GM18505 (cell line): ENCODE measurements around the gene TRIP13.
"Not testable (repeated sequence)": the region's sequence is repeated elsewhere in the genome, so short reads cannot be mapped to it uniquely, and the experiment has no call there.

Experiments used
- ATAC-seq: cut with Tn5 transposase; IDR thresholded peaks from one replicate; pipeline ENCODE4 v1.9.1; 2021; ENCODE audit not compliant: unreplicated experiment
- POLR2A ChIP-seq: IDR thresholded peaks from 4 replicates; pipeline ENCODE4 v1.6.1; 2011; ENCODE audit warnings: borderline replicate concordance; ENCODE audit not compliant: insufficient read depth, insufficient read length; ENCODE audit errors: extremely low read depth

TRIP13 gene

DNA sequence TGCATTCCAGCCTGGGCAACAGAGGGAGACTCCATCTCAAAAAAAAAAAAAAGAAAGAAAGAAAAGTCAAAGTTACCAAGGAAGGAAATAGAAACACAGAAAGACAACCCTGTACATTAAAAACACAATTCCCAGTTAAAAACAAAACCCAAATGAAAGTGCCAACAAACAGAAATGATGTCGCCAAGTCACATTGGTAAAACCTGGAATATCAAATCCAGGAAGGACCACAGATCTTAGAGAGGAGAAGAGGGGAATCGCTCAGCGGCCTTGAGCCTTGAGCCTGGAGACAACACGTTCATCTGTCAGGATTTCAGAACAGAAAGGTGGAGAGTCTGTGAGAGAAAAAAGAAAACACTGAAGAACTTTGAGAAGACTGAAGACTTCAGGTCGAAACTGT, 40.7 kb upstream of the TRIP13 start:
- no peak for TF ChIP-seq POLR2A
- ATAC-seq, result no peak

DNA sequence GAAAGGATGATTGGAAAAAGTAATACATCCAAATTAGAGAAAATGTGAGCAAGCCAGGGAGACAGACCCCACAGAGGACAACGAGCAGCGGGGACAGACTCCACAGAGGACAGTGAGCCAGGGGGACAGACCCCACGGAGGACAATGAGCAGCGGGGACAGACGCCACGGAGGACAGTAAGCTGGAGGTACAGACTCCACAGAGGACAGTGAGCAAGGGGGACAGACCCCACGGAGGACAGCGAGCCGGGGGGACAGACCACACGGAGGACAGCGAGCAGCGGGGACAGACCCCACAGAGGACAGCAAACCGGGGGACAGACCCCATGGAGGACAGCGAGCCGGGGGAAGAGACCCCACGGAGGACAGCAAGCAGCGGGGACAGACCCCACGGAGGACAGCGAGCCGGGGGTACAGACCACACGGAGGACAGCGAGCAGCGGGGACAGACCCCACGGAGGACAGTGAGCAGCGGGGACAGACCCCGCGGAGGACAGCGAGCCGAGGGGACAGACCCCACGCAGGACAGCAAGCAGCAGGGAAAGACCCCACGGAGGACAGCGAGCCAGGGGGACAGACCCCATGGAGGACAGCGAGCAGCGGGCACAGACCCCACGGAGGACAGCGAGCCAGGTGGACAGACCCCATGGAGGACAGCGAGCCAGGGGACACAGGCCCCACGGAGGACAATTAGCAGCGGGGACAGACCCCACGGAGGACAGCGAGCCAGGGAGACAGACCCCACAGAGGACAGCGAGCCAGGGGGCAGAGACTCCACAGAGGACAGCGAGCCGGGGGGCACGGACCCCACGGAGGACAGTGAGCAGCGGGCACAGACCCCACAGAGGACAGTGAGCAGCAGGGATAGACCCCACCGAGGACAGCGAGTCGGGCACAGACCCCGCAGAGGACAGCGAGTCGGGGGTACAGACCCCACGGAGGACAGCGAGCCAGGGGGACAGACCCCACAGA, 40.0 kb upstream of the TRIP13 start:
- TF ChIP-seq POLR2A, result no peak
- no peak for ATAC-seq

DNA sequence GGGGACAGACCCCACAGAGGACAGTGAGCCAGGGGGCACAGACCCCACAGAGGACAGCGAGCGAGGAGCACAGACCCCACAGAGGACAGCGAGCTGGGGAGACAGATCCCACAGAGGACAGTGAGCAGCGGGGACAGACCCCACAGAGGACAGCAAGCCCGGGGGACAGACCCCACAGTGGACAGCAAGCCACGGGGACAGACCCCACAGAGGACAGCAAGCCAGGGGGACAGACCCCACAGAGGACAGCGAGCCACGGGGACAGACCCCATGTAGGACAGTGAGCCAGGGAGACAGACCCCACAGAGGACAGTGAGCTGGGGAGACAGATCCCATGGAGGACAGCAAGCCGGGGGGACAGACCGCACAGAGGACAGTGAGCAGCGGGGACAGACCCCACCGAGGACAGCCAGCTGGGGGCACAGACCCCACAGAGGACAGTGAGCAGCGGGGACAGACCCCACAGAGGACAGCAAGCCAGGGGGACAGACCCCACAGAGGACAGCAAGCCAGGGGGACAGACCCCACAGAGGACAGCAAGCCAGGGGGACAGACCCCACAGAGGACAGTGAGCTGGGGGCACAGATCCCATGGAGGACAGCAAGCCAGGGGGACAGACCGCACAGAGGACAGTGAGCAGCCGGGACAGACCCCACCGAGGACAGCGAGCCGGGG, 39.1 kb upstream of the TRIP13 start:
- not testable (repeated sequence) for ATAC-seq

DNA sequence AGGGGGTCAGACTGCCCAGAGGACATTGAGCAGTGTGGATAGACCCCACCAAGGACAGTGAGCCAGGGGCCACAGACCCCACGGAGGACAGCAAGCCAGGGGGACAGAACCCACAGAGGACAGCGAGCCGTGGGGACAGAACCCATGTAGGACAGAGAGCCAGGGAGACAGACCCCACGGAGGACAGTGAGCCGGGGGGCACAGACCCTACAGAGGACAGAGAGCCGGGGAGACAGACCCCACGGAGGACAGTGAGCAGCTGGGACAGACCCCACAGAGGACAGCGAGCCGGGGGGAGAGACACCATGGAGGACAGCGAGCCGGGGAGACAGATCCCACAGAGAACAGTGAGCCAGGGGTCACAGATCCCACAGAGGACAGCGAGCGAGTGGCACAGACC, 38.5 kb upstream of the TRIP13 start:
- ATAC-seq, result no peak
- TF ChIP-seq POLR2A, result no peak

DNA sequence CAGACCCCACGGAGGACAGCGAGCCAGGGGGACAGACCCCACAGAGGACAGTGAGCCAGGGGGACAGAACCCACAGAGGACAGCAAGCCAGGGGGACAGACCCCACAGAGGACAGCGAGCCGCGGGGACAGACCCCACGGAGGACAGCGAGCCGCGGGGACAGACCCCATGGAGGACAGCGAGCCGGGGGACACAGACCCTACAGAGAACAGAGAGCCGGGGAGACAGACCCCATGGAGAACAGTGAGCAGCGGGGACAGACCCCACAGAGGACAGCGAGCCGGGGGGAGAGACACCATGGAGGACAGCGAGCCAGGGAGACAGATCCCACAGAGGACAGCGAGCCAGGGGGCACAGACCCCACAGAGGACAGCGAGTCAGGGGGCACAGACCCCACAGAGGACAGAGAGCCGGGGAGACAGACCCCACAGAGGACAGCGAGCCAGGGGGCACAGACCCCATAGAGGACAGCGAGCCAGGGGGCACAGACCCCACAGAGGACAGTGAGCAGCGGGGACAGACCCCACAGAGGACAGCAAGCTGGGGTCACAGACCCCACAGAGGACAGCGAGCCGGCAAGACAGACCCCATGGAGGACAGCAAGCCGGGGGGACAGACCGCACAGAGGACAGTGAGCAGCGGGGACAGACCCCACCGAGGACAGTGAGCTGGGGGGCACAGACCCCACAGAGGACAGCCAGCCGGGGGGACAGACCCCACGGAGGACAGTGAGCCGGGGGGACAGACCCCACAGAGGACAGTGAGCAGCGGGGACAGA, 37.5 kb upstream of the TRIP13 start:
- no peak for ATAC-seq
- TF ChIP-seq POLR2A, result no peak

DNA sequence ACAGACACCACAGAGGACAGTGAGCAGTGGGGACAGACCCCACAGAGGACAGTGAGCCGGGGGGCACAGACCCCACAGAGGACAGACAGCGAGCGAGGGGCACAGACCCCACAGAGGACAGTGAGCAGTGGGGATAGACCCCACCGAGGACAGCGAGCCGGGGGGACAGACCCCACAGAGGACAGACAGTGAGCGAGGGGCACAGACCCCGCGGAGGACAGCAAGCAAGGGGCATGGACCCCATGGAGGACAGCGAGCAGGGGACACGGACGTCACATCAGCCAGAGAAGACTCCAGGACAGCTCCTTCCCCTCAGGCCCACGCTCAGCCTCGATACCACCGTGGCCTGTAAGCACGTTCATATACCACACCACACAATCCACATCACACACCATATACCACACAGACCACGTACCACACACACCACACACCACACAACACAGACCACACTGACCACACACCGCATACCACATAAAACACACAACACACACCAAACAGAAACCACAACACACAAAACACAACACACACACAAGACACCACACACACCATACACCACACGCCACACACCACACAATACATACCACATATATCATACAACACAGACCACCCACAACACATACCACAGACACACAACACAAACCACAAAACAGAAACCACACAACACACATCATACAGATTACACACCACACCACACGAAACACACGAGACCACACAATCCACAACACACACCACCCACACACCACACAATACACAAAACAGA, 36.7 kb upstream of the TRIP13 start:
- TF ChIP-seq POLR2A, result no peak
- no peak for ATAC-seq

DNA sequence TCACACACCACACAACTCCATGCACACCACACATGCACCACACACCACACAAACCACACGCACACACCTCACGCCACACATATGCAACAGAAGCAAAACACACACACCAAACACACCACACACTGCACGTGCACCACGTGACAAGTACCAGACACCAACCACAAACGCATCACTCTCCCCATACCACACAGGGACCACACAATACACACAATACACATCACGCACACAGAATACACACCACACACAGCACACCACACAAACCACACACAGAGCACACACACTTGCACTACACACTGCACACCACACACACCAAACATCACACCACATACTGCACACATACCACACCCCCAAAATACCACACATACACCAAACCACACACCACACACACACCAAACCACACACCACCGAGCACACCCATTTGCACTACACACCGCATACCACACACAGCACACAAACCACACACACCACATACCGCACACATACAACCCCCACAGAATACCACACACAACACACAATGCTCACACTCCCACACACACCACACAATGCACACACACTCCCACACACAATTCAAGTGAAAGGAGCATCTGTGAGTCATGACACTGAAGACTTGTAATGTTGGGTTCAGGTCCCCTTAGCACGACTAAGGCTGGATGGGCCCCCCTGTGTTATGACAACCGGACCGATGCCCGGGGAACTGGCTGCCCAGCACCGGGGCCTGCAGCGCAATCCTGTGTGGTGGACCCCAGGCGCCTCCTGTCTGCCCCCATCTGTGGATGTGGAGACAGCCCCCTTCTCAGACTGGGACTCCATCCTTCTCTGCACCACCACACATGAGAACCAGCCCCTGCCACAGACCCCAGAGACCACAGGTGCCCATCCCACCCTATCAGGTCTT, 35.9 kb upstream of the TRIP13 start:
- TF ChIP-seq POLR2A, result no peak

DNA sequence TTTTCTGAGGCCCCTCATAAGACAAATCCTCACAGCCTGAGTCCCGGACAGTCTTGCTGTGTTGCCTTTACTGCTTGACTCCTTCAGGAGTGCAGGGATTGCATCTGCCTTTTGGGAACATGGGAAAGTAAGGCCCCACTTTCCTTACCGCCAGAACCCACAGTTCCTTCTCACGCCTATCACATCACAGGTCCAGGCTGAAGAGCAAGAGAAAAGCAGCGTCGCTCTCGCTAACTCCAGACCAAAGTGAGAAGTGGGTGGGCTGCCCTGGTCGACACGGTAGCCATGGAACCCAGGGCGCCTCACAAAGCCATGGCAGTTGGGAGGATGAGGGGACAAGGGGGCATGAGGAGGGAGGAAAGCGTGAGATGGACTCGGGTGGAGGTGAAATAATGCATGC, 34.0 kb upstream of the TRIP13 start:
- ATAC-seq, result no peak
- no peak for TF ChIP-seq POLR2A

More for the DNA sequence above, 35.9 kb upstream of the TRIP13 start:
- ATAC-seq, result no peak

DNA sequence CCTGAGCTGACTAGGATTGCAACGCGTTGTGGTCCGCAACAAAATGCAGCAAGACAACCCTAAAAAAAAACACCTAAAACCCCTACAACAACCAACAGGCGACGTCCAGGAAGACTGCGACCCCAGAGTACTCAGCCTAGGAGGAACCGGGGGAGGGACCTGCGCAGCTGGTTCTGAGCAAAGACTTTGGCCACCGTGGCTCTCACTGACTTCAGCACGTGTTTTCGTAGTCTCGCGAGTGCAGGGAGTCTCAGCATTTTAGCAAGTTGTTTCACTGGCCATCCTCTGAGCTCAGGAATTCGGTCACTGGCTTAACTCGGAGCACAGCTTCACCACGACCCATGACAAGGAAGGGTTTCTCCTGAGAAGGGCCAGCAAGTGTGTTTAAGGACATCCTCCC, 33.3 kb upstream of the TRIP13 start:
- no peak for ATAC-seq
- TF ChIP-seq POLR2A, result no peak

DNA sequence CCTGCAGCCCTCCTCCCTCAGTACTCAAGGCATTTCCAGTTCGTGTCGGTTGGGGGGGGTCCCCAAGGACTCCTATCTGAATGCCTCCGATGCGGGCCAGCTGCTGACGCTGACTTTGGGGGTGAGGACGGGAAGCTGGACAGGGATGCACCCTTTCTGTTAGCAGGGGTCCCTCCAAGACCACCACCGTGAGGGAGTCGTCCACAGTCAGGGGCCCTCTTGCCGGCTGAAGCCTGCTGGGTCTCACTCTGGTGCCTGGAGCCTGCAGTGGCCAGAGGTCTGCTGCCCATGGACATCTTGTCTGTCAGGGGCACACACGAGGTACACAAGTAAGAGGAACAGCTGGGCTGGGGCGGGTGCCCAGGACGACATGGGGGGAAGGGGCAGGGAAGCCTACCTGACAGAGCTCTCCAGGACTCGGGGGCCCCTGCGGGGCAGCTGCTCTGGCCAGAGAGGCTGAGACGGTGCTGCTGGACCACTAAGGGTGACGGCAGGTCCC, 32.8 kb upstream of the TRIP13 start:
- TF ChIP-seq POLR2A, result no peak
- no peak for ATAC-seq

DNA sequence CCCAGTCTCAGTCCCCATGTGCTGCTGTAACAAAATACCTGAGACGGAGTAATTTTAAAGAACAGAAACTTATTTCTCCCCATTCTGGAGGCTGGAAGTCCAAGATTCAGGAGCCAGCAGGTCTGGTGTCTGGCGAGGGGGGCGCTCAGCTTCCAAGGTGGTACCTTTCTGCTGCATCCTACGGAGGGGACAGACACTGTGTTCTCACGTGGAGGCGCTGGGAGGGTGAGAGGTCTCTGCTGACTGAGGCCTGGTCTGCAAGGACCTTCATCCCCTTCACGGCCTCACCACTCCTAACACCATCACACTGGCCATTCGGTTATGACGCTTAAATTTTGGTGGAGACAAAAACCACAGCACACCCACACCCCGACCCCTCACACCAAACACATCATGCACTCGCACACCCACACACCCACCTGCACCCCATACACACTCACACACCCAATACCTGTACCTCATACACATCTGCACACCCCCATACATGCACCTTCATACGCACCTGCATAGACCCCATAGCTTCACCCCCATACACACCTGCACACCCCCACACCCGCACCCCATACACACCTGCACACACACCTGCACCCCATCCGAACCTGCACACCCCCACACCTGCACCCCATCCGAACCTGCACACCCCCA, 32.1 kb upstream of the TRIP13 start:
- no peak for ATAC-seq
- TF ChIP-seq POLR2A, result no peak
